Stimulated activated CD8-positive, alpha-beta memory T cell treated with anti-CD3 and anti-CD28 coated beads, Interleukin-12 subunit alpha, Interleukin-12 subunit beta, amount 100 ng/mL, for 24 hours (primary cell): ENCODE measurements around the gene COX5A.

Source experiments
- DNase-seq: peaks from one replicate; pipeline ENCODE4 v3.0.0-alpha.2; 2020; ENCODE audit errors: extremely low read depth

Gene COX5A

DNA sequence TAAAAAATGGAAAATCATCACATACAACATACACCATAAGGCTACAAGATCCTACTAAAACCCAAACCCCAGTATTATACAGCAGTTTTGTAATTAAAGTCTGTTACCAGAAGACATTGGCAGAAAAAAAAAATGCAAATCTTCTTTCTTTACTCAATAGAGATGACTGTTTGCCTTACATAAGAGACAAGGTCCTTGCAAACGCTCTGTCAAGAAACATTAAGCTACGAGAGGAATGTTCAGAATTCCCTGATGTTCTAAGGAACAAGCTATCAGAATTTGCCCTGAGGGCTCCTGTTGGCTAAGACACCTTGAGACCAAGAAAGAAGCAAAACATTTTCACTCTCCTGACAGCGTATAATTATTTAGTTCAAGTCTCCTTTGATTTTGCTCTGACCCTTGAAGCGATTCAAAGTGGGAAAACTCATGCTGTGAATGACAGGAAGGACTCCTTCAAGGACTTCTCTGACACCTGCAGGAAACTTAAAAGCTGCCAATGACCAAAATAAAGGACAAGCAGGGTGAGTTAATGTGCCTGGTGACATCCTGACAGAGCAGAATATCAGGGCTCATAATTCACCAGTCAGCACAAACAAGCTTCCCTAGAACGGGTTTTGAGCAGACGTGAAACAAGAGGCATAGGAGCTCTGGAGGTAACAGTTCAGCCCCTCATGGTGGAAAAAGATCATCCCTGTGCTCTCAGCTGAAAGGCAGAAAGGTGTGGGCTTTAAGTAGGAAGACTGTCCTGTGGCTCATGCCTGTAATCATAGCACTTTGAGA lies 67.2 kb downstream of the COX5A start:
- no peak for DNase-seq
